Stimulated activated naive CD4-positive, alpha-beta T cell (primary cell): ENCODE measurements around the gene SEC61B.
"Not testable (repeated sequence)": the region's sequence is repeated elsewhere in the genome, so short reads cannot be mapped to it uniquely, and the experiment has no call there.

ENCODE experiments used
- DNase-seq, 6 experiments: peaks; one replicate each; lab custom pipeline; 2025; lab: John Stamatoyannopoulos, UW

The SEC61B gene

DNA sequence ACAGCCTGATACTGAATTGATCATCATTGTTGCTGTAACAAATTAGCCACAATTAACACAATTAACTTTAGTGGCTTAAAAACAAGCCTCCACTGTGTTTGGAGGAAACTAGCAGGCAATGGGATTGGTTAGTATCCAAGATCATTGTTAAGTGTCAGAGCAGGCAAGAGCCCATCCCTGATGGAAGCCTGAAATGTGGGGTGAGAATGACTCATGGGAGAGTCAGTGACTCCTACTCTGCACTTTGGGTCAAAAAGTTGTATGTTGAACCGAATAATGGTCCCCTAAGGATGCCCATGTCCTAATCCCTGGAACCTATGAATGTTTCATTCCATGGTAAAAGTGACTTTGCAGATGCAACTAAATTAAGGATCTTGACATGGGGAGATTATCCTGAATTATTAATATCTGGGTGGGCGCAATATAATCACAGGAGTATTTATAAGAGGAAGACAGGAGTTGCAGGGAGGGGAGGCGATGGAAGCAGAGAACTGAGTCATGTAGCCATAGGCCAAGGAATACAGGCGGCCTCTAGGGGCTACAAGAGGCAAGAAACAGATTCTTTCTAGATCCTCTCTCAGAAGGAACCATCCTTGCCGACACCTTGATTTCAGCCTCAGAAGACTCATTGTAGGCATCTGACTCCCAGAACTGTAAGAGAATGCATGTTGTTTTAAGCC lies 29.2 kb upstream of the SEC61B start:
- no peak for DNase-seq

DNA sequence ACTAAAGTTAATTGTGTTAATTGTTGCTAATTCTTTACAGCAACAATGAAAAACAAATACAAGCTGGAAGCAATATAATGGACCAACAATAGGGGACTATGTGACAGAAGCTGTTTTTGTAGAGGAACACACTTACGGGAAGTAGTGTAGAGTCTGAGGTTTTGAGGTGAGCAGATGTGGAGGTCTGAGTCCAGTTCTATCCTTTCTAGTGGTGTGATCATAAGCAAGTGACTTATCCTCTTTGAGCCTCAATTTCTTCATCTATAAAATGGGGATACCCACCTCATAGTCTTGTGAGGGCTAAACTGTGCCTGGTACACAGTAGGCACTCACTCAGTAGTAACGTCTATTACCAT lies 28.6 kb upstream of the SEC61B start:
- no peak for DNase-seq

DNA sequence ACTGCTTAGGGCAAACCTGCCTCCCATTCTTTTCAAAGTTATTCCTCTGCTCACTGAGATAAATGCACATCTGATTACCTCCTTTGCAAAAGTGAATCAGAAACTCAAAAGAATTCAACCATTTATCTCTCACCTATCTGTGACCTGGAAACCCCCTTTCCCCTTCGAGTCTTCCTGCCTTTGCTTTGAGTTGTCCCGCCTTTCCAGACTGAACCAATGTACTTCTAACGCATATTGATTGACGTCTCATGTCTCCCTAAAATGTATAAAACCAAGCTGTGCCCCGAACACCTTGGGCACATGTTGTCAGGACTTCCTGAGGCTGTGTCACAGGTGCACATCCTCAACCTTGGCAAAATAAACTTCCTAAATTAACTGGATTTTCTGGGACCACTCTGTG lies 25.6 kb upstream of the SEC61B start:
- not testable (repeated sequence) for DNase-seq

DNA sequence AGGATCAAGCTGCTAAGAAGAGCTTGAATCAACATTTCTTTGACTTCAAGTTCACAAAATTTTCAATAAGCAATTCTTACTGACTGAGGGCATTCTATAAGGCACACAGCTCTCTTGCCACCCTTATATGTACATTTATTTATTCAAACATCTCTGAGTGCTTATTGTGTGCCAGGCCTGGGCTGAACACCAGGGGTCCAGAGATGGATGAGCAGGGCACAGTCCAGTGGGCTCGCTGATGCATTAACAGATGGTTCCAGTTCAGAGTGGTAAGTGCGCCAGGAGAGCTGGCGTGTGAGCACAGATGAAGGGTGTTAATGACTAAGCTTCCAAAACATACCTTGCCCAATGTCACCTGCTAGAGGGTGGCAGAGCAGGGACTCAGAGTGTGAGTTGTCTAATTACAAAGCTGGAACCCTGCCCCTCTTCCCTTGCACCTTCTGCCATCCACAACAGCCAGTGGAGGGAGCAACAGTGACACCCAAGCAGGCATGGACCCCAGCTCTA lies 24.9 kb upstream of the SEC61B start:
- no peak for DNase-seq

DNA sequence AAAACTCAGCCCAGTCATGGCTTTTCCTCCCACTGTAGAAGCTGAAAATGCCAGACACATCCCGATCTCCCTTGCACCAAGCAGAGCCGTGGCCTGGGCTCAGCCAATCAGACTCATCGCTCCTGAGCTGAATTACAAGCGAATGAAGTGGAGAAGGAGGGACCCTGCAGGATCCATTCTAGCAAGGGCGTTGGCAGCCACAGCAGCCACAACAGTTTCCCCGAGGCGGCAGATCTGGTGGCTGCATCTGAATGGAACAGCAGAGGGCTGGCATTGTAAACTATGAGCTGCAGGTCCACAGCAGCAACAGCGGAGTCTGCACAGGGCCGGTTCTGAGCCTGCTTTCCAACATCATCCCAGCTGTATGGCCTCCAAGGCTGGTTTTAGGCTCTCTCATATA lies 24.1 kb upstream of the SEC61B start:
- DNase-seq, result no peak

DNA sequence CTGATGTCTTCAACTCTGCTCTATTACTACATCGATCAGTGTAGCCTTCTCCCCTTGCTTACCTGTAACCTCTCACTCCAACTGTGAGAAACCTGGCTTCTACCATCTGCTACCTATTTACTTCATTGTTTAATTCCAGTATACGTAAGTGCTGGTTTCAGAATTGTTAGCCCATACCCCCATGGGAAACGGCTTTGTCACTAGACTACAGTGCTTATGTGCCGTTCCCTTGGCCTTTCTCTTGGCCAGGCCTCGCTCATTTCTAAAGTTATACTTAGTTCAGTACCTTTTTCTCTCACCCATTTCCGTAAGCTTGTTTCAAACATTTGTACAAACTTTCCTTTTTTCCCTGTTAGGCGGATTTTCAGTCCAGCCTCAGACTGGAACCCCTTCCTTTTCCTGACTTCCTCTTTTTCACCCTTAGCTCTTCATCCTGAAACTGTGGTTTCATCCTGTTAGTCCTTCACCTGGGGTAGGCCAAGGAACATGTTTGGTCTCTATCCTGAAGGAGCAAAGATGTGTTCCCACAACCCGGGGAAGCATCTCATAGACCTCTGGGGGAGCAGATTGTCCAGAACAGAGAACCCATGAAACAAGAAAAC lies 22.0 kb upstream of the SEC61B start:
- DNase-seq, result no peak

DNA sequence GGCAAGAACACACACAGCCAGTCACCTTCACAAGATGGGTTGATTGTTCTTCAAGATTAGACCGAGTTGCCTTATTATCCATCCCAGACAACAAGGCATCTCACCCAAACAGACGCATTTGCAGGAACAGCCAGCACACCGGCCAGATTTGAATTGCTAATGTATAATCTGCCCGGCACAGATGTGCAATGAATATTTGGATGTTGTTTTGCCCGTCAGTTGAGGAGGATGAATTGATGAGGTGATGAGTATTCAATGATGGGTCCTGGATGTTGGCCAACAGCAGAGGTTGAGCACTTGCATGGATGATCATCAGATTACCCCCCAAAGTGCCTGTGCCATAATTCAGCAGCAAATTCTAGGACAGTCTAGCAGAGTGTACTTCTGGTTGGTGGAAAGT lies 20.5 kb upstream of the SEC61B start:
- DNase-seq, result no peak

DNA sequence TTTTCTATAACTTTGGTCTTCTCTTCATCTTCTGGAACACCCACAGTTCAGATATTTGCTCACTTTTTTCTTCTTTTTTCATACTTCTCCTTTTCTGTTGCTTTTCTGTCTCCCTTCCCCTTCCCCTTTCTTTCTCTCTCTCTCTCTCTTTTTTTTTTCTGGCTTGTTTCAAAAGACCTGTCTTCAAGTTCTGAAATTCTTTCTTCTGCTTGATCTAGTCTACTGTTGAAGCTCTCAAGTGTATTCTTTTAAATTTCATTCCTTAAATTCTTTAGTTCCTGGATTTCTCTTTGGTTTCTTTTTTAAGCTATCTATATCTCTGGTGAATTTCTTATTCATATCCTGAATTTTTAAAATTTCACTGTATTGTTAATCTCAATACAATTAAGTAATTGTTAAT lies 11.5 kb upstream of the SEC61B start:
- no peak for DNase-seq

DNA sequence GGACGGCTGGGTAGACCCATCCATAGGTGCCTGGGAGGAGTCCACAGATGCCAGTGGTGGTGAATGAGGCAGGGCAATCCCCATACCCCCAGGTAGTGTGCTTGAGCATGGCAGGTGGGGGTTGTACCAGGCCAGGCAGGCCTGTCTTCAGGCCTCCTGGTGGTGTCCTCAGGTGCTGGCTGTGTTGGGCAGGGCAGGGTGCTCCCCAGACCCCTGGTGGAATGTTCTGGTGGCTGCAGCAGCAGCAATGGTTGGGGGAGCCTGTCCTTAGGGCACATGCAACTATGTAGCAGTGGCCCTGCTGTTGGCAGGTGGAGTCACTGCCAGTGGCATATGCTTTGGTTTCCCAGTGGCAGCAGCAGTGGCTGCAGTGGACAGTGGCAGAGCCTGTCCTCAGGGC lies 10.3 kb upstream of the SEC61B start:
- no peak for DNase-seq

DNA sequence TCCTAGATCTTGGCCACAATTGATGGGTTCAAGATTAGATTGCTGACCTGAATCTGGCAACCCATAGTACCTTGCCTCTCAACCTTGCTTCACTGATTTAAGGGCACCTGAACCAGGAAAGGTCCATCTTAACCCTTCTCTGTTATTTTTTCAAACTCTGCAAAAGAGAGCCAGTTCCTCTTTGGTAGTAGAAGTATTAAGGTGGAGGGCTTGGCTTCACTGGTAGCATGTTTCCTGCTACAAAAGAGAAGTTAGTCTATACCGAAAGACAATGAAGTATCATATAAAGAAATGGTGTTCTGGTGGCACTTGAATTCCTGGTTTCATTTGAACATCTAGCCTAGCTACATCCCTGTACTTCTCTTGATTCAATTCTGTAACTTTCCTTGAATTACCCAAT lies 8.9 kb upstream of the SEC61B start:
- DNase-seq, result no peak

DNA sequence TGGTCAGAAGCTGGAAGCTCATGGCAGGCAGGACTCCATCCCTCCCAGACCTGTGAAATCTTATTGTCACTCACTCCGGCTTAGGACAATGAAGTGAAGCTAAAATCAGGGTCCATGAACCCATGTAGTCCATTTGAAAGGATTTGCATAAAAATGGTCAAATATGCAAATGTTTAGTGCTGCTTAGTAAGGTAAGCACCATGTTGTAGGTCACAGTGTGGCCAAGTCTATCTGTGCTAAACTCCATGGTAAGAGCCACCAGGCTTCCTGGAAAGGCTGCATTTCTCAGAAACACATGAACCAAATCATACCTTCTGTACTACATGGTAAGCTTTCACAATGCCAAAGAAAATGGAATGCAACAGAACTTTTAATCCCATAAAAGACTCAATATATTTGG lies 6.0 kb upstream of the SEC61B start:
- DNase-seq, result no peak

DNA sequence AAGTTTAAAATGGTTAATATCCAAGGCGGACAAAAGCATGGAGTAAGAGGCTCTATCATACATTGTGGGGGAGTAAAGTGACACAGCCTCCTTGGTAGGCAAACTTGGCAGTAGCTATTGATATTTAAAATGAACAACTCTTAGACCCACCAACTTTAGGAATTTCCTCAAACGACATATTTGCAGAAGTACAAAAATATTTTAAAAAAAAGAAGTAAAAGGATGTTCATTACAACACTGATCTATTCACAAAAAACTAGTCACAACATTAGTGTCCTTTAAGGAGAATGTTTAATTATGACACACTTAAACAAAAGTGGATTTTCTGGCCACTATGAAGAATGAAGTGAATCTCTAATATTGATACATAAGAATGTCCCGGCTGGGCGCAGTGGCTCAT lies 2.1 kb upstream of the SEC61B start:
- DNase-seq, result no peak

DNA sequence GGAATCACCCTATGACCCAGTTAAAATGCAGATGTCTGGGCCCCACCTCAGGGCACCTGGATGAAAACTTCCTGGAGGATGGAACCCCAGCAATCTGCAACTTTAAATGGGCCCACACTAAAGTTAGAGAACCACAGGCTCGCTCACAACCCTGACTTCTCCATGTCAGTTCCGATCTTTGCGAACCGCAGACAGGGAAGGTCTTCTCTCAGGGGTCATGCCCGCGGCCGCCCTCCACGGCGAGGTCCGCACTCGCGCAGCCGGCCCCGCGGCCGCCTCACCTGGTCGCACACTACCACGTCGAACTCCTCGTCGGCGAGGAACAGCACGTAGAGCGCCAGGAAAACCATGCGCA lies 839 bp upstream of the SEC61B start:
- DNase-seq, result no peak

DNA sequence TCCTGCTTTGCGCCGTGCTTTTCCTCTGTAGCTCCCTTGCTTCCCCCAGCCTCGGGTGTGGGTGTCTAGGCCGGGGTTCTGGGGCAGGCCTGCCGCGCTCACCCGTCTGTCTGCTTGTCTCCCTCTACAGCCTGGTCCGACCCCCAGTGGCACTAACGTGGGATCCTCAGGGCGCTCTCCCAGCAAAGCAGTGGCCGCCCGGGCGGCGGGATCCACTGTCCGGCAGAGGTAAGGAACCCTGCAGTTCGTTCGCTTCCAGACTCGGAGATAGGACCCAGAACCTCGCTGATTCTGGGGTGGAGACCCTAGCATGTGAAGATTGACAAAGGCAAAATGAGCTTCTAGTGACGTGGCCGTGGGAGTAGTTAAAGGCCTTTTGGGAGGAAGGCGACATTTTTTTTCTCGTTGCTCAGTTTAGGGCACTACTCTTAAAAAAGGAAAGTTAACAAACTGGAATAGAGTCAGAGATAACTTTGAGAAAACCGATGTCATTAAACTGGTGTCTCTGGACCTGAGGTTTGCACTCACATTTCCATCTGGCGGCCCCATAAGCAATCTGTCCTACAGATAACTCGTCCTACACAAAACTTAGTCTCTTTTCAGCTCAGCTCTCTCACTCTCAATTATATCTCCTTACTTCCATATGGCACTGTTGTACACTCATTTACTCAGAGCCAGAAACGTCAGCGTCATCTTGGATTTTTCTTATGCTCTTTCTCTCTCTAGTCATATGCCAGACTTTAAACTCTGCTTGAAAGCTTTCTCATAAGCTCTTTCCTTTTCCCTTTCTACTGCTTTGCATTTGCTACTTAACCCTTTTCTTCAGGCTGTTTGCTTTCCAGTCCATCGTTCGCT lies 561 bp downstream of the SEC61B start:
- DNase-seq, result peak in 1 of 6 experiments; percentile 0

DNA sequence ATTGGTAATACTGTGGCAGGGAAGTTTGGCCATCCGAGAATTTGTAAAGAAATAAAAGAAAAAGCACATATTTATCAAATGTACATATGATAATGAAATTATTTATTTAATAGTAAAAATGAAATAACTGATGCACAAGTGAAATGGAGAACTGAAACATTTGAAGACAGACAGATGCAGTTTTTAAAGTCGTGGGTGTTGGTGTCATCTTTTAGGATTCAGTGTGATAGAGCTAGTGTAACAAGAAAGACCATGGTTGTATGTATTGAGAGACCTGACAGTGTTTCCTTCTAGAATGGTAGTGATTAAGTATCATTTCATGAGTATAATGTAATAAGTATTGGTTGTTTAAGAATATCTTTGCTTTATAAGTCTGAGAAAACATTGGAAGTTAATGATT lies 2.4 kb downstream of the SEC61B start:
- no peak for DNase-seq

DNA sequence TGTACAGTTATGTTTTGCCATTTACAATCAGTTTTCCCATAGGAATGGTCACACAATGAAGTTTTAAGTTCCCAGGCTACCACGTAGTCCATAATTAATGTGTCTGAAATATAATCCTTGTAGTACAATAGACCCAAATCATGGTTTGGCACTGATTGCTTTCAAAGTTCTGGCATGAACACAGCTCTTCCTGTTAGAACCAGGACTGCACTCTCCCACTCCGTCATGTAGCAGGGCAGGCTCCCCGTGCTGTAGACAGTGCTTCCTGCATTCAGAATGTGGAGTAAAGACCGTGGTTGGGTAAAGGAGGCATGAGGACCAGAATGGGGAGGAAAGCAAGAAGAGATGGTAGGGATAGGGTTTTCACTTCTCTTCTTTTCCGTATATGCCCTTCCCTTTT lies 4.0 kb downstream of the SEC61B start:
- DNase-seq, result no peak

DNA sequence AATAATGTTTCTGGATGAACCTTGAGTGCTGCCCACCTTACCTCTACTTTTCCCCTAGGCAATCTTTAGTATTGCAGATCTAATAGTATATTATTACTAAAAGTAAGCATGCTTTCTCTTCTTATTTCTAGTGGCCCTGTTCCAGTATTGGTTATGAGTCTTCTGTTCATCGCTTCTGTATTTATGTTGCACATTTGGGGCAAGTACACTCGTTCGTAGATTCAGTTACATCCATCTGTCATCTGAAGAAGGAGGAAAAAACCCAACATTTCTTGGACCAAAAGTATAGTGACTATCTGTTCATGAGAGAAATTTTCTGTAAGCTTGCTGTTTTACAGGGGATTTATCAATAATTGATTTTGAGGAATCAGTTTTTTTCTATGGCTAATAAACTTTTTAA lies 8.1 kb downstream of the SEC61B start:
- DNase-seq, result no peak

DNA sequence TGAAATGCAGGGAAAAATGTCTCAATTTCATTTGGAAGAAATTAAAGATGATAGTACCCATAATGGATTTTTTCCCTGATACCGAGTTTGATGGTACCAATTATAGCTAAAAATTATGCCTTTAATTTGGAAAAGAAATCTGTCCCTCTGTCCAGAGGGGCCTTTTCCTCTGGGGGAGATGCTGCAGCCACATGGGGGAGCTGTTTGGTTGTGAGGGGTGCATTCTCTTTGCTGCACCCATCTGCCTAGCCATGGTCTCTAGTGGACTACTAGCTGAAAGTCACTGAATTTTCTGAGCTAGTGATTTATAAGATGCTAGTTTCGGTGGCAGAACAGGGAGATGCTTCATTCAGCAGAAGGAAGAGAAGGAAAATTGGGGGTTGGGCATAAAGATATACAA lies 9.6 kb downstream of the SEC61B start:
- no peak for DNase-seq

DNA sequence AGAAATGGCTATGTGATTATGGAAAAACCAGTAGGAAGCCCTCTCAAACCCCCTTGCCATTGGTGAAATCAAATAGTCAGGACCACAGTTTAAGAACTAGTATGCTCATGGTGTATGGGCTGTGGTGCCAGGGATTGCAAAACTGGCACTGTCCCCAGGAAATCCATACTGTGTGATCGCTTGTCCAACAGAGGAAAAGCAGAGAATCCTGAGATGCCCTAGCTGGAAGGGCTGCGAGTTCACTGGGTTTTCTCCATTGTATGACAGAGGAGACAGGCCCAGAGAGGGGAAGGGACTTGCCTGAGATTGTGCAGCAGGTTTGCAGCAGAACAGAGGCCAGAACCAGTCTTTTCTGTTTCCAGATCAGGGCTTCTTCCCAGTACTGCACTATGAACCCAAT lies 12.5 kb downstream of the SEC61B start:
- DNase-seq, result no peak

DNA sequence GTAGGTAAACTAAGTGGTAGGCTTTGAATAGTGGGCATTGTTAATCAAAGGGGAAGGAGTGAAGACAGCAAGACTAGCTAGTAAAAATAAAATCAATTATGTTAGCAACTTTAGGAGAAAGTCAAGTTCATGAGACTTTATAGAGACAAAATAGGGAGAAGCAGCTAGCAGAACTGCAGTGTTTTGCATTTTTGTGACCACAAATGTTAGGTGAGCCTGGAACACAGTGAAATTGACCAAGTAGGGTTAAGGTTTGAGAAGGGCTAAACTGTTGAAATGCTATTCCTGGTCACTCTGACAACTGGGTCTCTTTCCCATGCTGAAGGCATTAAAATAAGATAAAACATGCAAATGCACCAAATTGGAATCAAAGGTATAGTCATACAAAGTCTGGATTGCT lies 13.0 kb downstream of the SEC61B start:
- DNase-seq, result no peak

DNA sequence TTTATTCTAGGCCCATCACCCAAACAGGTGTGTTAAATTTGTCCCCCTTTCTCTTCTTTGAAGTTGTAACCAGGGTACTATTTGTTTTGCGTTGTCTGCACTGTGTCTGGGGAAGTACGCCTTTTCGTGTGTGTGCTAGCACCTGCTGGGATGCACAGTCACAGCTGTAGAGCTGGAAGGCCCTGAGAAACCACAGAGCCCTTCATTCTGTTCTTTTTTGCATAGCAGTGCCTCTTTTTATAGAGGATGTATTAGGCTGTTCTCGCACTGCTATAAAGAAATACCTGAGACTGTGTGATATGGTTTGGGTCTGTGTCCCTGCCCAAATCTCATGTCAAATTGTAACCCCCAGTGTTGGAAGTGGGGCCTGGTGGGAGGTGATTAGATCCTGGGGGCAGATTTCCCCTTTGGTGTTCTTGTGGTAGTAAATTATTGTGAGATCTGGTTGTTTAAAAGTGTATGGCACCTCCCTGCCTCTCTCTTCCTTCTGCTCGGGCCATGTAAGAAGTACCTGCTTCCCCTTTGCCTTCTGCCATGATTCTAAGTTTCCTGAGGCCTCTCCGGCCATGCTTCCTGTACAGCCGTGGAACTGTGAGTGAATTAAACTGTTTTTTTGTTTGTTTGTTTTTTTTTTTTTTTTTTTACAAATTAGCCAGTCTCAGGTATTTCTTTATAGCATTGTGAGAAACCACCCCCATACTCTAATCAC lies 14.0 kb downstream of the SEC61B start:
- DNase-seq, result no peak

DNA sequence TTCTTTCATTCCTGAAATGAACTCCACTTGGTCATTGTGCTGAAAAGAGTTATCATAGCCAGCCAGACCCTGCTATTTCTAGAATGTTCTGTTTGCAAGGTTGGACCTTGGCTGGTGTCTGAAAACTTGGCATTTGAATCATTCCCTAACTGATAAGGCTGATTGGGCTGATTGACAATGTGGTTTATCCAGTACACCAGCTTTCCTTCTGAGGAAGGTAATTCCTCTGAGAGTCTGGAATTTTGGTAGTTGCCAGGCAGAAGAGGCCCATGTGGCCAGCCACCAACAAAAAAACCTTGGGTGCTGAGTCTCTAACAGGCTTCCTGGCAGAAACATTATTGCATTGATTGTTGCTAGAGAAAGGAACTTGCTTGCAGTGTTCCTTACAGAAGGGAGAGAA lies 15.3 kb downstream of the SEC61B start:
- DNase-seq, result no peak

DNA sequence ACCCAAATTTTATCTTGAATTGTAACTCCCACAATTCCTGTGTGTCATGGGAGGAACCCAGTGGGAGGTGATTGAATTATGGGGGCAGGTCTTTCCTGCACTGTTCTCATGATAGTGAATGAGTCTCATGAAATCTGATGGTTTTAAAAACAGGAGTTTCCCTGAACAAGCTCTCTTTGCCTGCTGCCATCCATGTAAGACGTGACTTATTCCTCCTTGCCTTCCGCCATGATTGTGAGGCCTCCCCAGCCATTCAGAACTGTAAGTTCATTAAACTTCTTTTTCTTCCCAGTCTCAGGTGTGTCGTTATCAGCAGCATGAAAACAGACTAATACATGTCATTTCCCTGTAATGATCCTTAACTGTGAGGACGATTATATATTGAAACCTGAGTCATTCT lies 15.8 kb downstream of the SEC61B start:
- DNase-seq, result not testable (repeated sequence)
